ENCODE results near the gene DAP3.

DNA sequence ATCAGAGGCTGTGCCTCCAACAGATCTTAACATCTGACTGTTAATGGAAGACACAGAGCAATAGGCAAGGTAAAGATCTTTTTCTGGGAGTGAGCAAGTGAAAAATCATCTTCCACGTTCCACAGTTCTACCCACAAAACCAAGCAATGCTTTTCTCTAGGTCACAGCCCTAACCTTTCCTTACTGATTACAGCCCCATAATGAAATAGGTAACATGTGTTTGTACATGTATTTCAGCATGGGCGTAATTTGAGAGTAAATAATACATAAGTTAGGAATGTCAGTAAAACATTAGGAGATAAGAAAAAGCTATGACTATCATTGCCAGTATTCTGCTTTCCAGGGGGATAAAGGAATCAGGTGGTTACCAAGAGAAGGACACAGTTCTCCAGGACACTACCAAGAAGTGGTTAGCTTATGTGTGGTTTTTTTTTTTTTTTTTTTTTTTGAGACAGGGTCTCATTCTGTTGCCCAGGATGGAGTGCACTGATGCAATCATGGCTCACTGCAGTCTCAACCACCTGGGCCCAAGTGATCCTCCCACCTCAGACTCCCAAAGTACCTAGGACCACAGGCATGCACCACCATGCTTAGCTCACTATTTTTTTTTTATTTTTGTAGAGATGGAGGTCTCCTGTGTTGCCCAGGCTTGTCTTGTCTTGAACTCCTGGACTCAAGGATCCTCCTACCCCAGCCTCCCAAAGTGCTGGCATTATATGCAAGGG, 72.0 kb downstream of the DAP3 start:
- TF ChIP-seq ZNF44 (CRISPR knock-in tag; IDR thresholded peaks at IDR 0.05) = no peak
- TF ChIP-seq ZSCAN9 (CRISPR knock-in tag; IDR thresholded peaks at IDR 0.05; ENCODE audit: borderline replicate concordance) = no peak
- TF ChIP-seq, protein P1, sequence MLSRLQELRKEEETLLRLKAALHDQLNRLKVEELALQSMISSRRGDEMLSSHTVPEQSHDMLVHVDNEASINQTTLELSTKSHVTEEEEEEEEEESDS (CRISPR knock-in tag; IDR thresholded peaks at IDR 0.05; ENCODE audit: borderline replicate concordance) = no peak
- TF ChIP-seq, protein P2, sequence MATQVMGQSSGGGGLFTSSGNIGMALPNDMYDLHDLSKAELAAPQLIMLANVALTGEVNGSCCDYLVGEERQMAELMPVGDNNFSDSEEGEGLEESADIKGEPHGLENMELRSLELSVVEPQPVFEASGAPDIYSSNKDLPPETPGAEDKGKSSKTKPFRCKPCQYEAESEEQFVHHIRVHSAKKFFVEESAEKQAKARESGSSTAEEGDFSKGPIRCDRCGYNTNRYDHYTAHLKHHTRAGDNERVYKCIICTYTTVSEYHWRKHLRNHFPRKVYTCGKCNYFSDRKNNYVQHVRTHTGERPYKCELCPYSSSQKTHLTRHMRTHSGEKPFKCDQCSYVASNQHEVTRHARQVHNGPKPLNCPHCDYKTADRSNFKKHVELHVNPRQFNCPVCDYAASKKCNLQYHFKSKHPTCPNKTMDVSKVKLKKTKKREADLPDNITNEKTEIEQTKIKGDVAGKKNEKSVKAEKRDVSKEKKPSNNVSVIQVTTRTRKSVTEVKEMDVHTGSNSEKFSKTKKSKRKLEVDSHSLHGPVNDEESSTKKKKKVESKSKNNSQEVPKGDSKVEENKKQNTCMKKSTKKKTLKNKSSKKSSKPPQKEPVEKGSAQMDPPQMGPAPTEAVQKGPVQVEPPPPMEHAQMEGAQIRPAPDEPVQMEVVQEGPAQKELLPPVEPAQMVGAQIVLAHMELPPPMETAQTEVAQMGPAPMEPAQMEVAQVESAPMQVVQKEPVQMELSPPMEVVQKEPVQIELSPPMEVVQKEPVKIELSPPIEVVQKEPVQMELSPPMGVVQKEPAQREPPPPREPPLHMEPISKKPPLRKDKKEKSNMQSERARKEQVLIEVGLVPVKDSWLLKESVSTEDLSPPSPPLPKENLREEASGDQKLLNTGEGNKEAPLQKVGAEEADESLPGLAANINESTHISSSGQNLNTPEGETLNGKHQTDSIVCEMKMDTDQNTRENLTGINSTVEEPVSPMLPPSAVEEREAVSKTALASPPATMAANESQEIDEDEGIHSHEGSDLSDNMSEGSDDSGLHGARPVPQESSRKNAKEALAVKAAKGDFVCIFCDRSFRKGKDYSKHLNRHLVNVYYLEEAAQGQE (IDR thresholded peaks at IDR 0.05; ENCODE audit: borderline replicate concordance in 1 of 2, low read depth in 1 of 2, low read length in 2 of 2) = no peak
- TF ChIP-seq NFE2 (CRISPR knock-in tag; IDR thresholded peaks at IDR 0.05) = no peak
- TF ChIP-seq TOPORS (CRISPR knock-in tag; IDR thresholded peaks at IDR 0.05) = no peak
